Omental fat pad (tissue), 4 donors: ENCODE results near the gene NPY2R. TPM values are rescaled to one million over a fixed set of nuclear protein-coding genes. Genes with fewer than 3 reads are reported as not detected.

Experiments used
- ATAC-seq: fragments of 150-250 bp; one replicate; pipeline ENCODE4 v1.9.1; 2016; ENCODE audit warnings: mild to moderate bottlenecking, moderate library complexity; ENCODE audit not compliant: low FRiP score
- DNase-seq: peaks from one replicate; pipeline ENCODE4 v3.0.0-alpha.2; 2019; ENCODE audit warnings: low spot score
- CTCF ChIP-seq, 3 donors: fragments of 450-650 bp; IDR thresholded peaks; one replicate each; pipeline ENCODE4 v1.5.1; 2016 to 2017; ENCODE audit warnings: antibody characterized with exemption in 3 of 3, mild to moderate bottlenecking in 3 of 3, moderate library complexity in 2 of 3
- total RNA-seq, 4 donors: library from RNA; depleted of rRNA; stranded (reverse); fragments of >200 nt; gene quantifications; one replicate each; pipeline ENCODE4 v1.1.0, GENCODE V29; 2016

Gene NPY2R
- total RNA-seq, 4 donors from 2014 or later, result 0.16 to 0.28 TPM; not detected in 2

- DNase-seq (no peak), ATAC-seq (no peak)
- TF ChIP-seq CTCF (IDR thresholded peaks at IDR 0.05), result no peak
These were observed 18.7 kb downstream of the NPY2R start for GRCh38 chr4:155227131-155227530.

GRCh38 chr4:155228713-155229112 is 20.3 kb downstream of the NPY2R start:
- DNase-seq (no peak), ATAC-seq (no peak)
- no peak for TF ChIP-seq CTCF (IDR thresholded peaks at IDR 0.05)

GRCh38 chr4:155232432-155232831 is 24.0 kb downstream of the NPY2R start:
- DNase-seq (no peak), ATAC-seq (no peak)
- no peak for TF ChIP-seq CTCF (IDR thresholded peaks at IDR 0.05)

- no peak for DNase-seq
- no peak for ATAC-seq
- no peak for TF ChIP-seq CTCF (IDR thresholded peaks at IDR 0.05)
These were observed 25.8 kb downstream of the NPY2R start for GRCh38 chr4:155234206-155234605.

- no peak for TF ChIP-seq CTCF (IDR thresholded peaks at IDR 0.05)
- ATAC-seq, result no peak
- DNase-seq, result no peak
These were observed 29.1 kb downstream of the NPY2R start for GRCh38 chr4:155237567-155237966.

- TF ChIP-seq CTCF (IDR thresholded peaks at IDR 0.05), result no peak
- DNase-seq (no peak), ATAC-seq (no peak)
These were observed 32.8 kb downstream of the NPY2R start for GRCh38 chr4:155241225-155241624.

- ATAC-seq (no peak), DNase-seq (no peak)
- TF ChIP-seq CTCF (IDR thresholded peaks at IDR 0.05), result no peak
These were observed 33.2 kb downstream of the NPY2R start for GRCh38 chr4:155241664-155242063.
